ENCODE data around the gene C10orf143.
"Not testable (repeated sequence)": the region's sequence is repeated elsewhere in the genome, so short reads cannot be mapped to it uniquely, and the experiment has no call there.

C10orf143 gene

DNA sequence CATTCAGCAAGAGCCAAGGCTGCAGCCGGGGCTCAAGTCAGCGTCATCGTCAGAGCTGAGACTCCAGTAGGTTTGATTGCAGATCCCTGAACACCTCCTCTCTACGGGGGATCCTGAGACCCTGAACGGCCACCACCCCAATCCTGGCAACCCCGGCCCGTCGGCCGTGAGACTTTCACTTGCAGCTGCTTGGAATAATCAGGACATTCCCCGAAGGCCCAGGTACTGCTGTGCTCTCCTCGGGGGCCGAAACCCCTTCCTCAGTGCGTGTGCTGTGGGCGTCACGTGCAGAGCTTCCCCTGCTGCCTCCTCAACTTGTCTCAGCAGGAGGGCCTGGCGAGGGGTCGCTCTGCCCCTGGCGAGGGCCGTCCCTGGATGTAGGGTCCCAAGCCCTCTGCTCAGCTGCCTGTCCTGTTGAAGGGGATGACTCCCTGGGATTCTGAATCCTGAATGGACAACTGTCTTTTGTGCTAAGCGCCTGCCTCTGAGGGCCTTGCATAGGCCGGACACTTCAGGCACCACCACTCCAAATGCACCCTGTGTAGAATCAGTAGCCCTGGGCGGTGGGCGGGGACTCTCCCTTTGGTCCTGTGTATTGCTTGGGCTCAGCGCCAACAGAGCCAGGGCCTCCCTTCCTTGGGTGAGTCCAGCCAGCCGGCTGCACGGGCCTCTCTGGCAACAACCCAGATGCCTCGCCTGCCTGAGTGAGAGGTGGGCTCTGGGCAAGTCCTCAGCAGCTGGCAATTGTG, 82.7 kb downstream of the C10orf143 start:
- no peak for DNase-seq

DNA sequence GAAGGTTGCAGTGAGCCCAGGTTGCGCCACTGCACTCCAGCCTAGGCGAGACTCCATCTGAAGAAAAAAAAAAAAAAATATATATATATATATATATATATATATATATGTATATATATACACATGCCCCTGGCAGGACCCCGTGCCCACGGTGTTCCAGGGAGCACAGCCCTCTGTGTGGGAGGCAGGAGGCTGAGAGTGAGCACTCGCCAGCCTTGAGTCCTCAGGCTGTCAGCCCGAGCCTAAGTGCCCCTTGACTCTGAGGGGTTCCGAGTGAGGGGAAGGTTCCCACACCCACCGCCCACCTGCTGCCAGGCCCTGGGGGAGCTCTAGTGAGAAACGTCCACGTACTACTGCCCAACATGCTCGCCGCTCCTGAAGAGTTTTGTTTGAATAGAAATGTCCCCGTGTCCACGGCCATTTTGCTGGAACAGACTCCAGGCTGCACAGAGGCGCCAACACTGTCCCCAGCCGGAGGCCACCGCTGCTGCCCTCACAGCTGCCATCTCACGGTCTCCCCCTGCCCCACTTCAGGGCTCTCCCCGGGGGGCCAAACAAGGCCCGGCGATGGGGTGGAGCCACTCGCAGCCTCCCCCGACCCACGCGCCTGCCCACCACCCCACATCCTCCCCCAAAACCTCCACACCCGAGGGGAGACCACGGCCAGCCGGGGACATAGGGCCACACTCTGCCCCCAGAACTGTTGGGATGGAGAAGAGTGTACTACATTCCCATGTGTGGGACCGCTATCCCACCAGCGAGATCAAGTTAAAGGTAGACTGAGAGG, 83.8 kb downstream of the C10orf143 start:
- DNase-seq = no peak

DNA sequence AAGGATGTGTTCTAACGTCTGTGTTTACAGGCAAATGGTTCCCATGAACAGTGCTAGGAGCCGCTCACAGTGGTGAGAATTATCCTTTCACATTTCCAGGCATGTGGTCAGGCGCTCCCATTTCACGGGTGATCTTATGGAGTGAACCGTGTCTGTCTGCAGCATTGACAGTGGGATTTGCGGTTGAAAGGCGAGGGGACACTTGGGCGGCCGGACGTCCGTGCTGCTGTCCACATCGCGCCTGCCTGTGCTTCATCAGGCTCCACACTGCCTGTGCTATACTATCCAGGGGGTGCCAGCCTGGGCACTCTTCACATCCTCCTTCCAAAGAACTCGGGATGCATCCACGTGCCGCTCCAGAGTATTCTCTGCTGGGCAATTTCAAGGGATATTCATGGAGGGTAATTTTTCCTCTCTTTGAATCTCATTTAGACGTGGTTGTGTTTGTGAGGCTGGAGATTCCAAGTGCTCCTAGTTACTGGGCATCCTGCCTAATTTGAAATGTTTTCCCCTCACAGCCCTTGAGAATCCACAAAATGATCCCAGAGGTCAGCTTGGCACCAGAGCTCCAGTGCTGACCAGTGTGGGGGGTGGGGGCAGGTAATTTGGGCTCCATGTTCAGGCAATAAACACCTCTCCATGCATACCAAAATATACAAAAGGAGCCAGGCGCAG, 84.7 kb downstream of the C10orf143 start:
- no peak for DNase-seq

DNA sequence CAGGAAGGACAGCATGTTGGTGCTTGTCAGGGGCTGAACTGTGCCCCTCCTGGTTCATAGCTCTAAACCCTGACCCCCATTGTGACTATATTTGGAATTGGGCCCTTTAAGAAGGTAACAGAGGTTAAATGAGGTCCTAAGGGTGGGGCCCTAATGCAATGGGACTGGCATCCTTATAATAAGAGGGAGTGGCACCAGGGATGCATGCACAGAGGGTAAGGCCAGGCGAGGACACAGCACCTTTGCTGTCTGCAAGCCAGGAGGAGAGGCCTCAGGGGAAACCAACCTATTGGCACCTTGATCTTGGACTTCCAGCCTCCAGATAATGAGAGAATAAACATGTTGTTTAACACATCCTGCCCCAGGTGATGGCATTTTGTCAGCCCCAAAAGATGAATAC, 85.3 kb downstream of the C10orf143 start:
- no peak for DNase-seq

DNA sequence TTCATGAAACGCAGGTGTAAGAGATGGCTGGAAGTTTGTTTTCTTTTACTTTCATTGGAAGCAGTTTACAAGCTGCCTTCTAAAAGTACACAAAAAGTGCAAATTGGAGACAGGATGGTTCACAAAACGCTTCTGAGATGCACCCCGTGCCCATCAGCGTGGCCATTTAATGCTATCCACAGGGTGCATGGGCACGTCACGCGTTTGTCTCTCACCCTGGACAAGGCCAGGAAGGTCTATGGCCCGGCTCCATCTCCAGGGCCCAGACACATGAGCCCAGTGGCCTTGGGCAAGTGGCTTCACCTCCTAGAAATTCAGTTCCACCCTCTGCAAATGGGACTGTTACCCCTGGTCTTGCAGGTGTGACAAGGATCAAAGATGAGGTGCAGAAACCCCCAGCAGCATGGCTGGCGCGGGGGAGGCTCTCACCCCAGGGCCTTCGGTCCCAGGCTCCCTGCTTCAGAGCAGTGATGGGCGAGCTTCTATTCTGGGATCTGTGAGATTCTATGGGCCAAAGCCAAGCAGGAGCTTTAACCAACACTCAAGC, 85.8 kb downstream of the C10orf143 start:
- DNase-seq = no peak

DNA sequence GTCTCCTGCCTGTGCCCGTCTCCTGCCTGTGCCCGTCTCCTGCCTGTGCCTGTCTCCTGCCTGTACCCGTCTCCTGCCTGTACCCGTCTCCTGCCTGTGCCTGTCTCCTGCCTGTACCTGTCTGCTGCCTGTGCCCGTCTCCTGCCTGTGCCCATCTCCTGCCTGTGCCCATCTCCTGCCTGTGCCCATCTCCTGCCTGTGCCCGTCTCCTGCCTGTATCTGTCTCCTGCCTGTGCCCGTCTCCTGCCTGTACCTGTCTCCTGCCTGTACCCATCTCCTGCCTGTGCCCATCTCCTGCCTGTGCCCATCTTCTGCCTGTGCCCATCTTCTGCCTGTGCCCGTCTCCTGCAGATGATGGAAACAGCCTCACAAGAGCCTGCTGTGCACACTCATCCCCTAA, 86.3 kb downstream of the C10orf143 start:
- not testable (repeated sequence) for DNase-seq

DNA sequence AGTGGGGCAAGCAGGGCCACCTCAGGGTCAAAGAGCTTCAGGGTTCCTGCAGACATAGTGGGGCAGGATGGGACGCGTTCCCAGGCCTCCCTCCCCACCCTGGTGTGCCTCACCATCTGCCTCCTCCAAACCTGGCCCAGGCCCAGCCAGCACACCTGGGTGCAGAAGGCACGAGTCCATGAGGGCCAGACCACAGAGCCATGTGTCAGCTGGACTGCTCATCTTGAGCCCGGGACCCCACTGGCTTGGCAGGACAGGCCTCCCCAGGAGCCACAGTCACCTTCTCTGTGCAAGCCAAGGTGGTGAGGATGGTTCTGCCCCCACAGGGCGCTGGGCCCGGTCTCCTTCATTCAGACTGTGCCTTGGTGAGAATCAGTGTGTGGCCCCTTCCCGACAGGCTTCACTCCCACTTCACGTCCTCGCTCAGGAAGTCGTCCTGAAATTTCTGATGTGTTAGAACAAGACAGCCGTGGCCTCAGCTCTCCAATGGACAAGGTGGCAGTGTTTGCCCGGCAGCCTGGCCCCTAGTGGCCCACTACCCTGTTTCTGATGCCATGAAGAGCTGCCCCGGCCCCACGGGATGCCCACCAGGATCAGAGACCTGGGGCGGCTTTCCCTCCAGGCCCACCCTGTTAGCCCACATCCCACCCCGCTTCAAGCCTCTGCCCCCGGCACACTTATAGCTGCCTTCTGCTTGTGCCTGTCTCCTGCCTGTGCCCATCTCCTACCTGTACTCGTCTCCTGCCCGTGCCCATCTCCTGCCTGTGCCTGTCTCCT, 87.0 kb downstream of the C10orf143 start:
- DNase-seq = no peak

DNA sequence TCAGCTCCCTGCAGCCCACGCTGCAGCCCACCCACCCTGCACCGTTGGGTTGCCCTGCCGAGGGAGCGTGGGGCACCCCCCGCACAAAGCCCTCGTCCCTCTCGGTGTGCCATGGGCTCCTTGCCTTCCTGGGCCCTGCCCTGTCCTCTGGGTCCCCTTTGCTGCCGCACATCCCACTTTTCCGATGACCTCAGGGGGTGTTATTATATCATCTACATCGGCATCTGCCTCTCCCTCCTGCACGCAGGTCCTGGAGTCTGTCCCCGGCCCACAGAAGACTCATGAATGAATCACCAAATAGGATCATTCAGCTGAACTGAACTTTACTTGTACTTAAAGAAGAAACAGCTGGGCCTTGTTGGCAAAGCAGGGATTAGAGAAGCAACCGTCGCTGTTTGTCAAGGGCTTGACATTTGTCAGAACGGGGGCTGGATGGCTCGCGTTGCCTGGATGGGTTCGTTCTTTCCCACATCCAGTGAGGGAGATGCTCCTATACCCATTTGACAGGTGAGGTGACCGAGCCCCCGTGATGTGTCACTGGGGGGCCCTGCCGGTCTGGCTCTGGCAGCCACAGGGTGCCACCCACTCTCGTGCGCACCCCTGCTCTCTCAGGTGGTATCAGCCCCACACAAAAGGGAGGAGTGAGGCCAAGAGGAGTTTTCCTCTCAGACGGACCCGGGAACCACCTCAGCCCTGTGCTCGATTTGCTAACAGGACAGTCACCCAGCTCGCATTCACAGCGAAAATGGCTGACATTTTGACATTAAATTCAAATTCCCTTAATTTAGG, 87.9 kb downstream of the C10orf143 start:
- DNase-seq = no peak

DNA sequence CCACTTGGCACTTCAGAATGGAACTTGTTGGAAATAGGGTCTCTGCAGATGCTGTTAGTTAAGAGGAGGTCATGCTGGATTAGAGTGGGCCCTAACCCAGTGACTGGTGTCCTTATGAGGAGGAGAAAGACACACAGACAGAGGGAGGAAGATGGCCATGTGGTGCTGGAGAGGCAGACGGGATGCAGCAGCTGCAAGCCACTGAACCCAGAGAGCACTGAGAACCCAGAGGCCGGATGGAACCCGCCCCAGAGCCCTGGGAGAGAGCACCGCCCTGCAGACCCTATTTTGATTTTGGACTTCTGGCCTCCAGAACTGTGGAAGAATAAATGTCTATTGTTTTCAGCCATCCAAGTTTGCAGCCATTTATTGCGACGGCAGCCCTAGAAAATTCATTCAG, 88.5 kb downstream of the C10orf143 start:
- DNase-seq = no peak

DNA sequence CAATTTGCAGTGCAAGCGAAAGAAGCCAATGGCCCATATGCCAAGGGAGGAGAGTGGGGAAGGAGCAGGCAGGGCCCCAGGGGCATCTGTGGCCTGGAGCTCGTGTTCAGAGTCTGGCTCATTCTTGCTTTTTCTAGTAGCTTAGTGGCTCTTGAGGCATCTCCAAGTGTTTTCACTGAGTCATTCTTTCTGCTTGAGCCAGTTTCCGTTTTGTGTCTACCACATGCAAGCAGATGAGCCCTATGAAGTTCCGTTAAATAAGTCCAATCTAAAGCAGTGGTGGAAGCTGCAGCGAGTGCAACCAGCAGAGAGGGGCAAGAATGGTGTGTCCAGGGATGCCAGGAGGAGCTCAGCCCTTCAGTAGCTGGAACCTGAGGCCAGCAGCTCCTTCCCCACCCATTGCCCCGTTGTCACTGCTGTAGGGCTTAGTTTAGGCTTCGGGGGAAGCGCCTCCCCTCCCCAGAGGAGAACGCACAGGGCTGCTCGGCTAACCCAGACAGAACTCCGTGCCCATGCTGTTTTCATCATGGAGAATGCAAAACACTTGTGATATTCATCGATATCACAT, 89.2 kb downstream of the C10orf143 start:
- no peak for DNase-seq

DNA sequence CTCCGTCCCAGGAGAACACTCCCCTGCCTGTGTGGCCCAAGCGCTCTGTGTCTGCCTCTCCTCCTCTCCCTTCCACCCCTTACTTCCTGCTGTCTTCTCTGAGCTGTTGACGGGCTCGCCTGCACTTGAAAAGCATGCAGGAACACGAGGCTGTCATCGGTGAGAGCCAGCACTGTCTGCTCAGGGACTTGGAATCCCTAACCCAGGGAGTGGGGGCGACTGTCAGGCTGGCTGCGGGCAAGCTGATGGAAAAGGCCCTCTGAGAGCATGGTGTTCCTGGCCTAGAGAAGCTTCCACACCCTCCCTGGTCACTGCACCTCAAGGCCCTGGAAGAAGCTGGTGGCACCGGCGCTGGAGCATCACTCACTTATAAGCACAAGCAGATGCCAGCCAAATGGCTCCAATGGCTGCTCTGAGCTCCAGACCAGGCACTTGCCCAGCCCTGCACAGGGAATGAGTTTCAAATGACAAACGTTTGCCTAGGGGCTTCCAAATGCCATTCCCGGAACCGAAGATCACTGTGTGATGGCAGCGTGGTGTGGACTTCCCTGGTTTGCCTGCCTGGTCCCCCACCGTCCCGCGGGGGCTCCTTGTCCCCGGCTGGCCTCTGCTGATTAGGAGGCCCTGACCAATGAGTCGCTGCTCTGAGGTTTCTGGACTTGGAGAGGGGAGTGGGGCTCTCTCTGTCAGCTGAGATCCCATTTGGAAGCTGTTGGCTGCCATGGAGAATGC, 89.8 kb downstream of the C10orf143 start:
- no peak for DNase-seq

DNA sequence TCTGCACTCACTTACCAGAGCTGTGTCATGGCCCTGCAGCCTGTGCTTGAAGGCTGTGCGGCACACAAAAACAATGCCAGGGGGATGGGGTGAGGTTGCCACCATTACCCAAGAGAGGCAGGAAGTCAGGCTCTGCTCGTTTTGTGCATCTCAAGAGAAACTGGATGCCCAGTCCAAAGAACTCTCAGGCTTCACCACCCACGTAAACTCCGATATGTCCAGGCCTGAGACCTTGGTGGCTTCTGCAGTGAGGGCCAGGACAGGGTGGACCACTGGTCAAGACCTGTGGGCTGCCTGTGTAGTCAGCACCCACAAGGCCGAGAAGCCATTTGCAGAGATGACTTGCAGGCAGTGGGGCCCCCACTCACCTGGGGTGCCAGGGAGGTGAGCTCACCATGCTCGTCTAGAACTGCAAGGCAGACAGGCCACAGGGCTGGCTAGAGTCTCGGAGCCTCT, 91.9 kb downstream of the C10orf143 start:
- DNase-seq = no peak

DNA sequence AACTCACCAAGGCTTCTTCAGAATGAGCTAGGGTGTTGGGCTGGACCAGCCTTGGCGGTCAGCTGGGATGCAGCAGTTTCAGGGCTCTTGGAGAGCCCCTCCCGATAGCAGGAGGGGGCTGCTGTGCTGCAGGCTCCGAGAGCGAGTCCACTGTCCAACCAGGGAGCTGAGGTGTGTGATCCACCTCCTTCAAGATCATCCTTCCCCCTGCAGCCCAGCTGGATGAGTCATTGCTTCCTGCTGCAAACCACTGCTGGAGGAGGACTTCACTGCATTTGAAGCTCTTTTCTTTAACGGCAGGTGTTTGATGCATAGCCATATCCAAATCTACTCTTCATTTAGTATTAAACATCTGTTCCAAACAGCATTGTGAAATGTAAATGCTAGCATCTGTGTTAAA, 92.4 kb downstream of the C10orf143 start:
- DNase-seq = no peak

DNA sequence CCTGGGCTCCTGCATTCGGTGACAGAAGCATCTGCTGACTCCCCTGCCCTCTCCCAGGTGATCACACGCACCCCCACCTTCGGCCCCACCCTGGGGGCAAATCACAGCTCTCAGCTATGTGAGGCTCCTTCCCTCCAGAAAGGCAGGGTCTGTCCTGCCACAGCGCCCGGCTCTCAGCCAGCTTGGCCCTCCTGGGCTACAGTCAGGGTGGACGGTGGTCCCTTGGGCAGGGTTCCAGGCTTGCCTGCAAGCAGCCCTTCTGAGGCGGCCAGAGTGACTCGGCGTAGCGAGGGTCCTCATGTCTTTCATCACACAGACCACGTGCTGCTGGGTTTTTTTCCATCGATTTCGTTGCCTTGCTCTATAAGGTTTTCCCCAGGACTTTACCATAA, 93.0 kb downstream of the C10orf143 start:
- no peak for DNase-seq

DNA sequence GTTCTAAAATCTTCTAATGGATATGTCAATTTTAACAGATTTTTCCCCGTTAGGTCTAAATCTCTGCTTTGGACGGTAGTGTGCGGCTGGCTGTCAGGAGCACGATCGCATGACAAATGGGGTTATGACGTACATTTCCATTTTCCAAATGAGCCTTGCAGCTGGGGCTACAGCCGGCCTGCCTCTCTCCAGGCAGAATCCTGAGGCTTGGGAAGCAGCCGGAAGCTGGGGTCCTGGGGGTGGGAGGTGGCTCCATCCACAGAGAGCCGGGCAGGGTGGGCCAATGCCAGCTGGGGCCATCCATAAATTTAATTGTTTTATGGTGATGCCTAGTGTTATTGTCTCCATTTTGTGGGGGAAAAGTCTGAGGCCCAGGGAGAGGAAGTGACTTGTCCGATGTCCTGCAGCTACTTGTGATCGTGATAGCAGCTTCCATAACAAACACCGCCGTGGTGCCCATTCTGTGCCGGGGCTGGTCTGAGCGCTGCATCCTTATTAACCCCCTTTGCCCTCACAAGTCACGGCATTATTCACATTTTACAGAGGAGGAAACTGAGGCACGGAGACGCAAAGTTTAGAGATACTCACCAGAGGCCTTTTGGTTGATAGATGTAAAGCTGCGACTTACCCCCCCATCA, 93.5 kb downstream of the C10orf143 start:
- no peak for DNase-seq

DNA sequence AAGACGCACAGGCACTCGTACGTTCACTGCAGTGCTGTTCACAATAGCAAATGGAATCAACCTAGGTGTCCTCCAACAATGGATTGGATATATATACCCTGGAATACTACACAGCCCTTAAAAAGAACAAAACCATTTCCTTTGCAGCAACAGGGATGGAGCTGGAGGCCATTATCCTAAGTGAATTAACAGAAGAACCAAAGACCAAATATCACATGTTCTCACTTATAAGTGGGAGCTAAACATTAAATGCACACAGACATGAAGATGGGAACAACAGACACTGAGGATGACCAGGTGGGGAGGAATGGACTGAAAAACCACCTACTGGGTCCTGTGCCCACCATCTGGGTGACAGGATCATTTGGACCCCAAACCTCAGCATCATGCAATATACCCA, 94.5 kb downstream of the C10orf143 start:
- no peak for DNase-seq

DNA sequence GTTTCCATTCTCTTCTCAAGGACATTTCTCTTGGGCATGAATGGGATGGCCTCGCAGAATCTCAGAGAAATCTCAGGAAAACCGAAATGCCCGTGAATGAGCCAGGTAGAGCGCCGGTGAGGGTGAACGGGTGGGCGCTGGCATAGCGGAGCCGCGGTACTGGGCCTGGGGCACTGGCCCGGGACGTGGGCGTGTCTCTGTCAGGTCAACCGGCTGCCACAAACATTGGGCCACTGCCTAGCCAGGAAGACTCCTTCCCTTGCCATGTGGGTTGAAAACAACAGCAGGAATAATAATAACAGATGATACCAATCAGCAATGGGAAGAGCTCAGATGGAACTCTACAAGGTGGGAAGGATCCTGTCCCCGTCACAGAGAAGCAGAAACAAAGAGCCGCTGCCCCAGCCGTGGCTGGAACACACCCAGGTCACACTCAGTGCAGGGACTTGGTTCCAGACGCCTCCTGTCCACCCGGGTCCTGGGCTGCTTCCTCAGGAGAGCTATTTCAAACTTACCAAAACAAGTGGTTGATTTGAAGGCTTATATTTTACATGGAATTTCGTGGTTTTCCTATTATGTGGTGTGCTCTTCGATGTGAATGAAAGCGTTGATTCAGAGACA, 95.4 kb downstream of the C10orf143 start:
- DNase-seq = no peak

DNA sequence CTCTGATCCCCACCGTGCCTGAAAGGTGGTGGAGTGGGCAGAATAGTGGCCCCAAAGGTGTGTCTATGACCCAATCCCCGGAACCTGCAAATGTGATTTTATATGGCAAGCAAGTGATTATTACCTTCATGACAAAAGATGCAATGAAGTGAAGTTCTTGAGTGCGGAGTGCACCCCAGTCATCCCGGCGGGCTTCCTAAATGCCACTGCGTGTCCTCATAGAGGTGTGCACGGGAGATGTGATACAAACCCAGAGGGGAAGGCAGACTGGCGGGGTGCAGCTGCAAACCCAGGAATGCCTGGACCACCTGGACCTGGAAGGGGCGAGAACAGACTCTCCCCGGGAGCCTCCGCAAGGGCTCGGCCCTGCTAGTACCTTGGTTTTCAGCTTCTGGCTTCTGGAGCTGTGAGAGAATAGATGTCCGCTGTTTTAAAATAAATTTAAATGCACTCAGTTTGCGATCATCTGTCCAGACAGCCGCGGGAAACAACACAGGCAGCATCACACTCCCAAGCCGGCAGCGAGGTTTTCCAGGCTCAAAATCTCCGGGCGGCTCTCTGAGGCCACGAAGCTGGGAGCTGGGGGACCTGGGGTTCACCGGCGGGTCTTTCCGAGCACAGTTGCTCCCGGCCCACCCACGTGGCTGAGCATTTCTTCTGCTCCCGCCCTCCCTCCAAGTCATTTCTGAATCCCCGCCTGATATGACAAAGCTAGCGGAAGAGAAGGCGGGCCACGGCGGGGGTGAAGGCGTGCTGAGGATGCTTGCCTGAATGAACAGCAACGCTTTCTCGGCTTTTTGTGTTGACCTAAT, 96.2 kb downstream of the C10orf143 start:
- DNase-seq = no peak

Data from stimulated activated CD4-positive, alpha-beta T cell treated with anti-CD3 and anti-CD28 coated beads, Interleukin-4, amount 100 ng/mL, for 24 hours (primary cell).